Neural progenitor cell (in vitro differentiated cells): ENCODE measurements around the gene FXR1.

Experiments used
- CTCF ChIP-seq: fragments of 200-600 bp; sonication (generic); IDR thresholded peaks from 2 replicates; pipeline ENCODE4 v1.5.1; 2017; ENCODE audit warnings: antibody characterized with exemption, mild to moderate bottlenecking
- EZH2 ChIP-seq: fragments of 200-600 bp; sonication (generic); IDR thresholded peaks from 2 replicates; pipeline ENCODE4 v1.6.1; 2017; ENCODE audit warnings: antibody characterized with exemption, mild to moderate bottlenecking, moderate library complexity
- EZH2phosphoT487 ChIP-seq: fragments of 200-600 bp; sonication (generic); IDR thresholded peaks from 2 replicates; pipeline ENCODE4 v1.6.1; 2017; ENCODE audit warnings: antibody characterized with exemption

GRCh38 chr3:180909369-180910127, 2.9 kb upstream of the FXR1 start:
- TF ChIP-seq CTCF (no peak), EZH2 (no peak), EZH2phosphoT487 (no peak)
